Measurements from ENCODE around the gene ATG4A. TPM values are rescaled to one million over a fixed set of nuclear protein-coding genes. Genes with fewer than 3 reads are reported as not detected.

The ATG4A gene
- total RNA-seq, 1 donor from 2014 or later: 17.4 TPM

DNA sequence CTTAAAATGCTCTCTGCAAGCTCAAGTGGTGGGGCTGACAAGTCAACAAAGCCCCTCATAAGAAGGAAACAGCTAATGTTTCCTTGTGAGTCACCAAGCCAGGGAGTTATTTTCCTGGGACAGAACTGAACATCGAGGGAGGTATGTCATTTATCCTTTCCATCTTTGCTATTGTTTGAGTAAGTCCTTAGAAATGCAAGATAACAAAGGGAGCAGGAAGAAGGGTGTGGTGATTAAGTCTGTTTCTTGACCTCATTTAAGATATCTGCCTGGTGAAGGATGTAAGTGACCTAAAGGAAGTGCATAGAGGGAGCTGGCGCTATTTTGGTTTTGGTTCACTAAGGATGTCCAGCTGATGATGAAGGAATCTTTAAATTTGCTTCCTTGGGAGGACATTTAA, 39.9 kb downstream of the ATG4A start:
- Histone ChIP-seq H3K4me1 (peaks cover 8% of the 10 kb centered on the region), H3K27me3 (ENCODE audit: low read depth) (no peaks in the 10 kb centered on the region), H3K4me3 (no peak overlapping the region), H3K9me3 (replicated peaks) (no peaks in the 10 kb centered on the region), H3K27ac (replicated peaks) (peak overlapping the region; percentile 79), H3K36me3 (peaks cover 14% of the 10 kb centered on the region)
- DNase-seq: no peak
- intact Hi-C loops (cut with micrococcal nuclease): no loop called here
- TF ChIP-seq, protein P1, sequence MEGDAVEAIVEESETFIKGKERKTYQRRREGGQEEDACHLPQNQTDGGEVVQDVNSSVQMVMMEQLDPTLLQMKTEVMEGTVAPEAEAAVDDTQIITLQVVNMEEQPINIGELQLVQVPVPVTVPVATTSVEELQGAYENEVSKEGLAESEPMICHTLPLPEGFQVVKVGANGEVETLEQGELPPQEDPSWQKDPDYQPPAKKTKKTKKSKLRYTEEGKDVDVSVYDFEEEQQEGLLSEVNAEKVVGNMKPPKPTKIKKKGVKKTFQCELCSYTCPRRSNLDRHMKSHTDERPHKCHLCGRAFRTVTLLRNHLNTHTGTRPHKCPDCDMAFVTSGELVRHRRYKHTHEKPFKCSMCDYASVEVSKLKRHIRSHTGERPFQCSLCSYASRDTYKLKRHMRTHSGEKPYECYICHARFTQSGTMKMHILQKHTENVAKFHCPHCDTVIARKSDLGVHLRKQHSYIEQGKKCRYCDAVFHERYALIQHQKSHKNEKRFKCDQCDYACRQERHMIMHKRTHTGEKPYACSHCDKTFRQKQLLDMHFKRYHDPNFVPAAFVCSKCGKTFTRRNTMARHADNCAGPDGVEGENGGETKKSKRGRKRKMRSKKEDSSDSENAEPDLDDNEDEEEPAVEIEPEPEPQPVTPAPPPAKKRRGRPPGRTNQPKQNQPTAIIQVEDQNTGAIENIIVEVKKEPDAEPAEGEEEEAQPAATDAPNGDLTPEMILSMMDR (IDR thresholded peaks at IDR 0.05; ENCODE audit: borderline replicate concordance): no peak

DNA sequence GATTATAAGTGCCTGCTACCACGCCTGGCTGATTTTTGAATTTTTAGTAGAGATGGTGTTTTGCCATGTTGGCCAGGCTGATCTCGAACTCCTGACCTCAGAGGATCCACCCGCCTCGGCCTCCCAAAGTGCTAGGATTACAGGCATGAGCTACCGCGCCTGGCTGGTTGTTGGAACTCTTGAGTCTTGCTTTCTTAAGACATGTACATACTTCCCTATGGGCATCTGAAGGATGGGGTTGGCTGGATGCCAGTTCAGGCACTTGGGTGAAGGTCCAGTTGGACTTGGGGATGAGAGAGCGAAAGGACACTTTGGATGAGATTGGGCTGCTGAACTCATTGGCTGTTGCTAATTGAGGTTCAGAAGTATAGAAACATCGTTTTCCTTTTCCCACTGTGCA, 40.5 kb downstream of the ATG4A start:
- Histone ChIP-seq H3K36me3 (peaks cover 14% of the 10 kb centered on the region), H3K27me3 (ENCODE audit: low read depth) (no peaks in the 10 kb centered on the region), H3K4me1 (peaks cover 8% of the 10 kb centered on the region), H3K27ac (replicated peaks) (peak overlapping the region; percentile 79), H3K4me3 (no peak overlapping the region), H3K9me3 (replicated peaks) (no peaks in the 10 kb centered on the region)
- intact Hi-C loops (cut with micrococcal nuclease): no loop called here
- TF ChIP-seq, protein P1 (IDR thresholded peaks at IDR 0.05; ENCODE audit: borderline replicate concordance): no peak
- DNase-seq: no peak

GRCh38 chrX:108132876-108133275, 41.3 kb downstream of the ATG4A start:
- Histone ChIP-seq H3K9me3 (replicated peaks) (no peaks in the 10 kb centered on the region), H3K36me3 (peaks cover 14% of the 10 kb centered on the region), H3K27ac (replicated peaks) (peak overlapping the region; percentile 79), H3K27me3 (ENCODE audit: low read depth) (no peaks in the 10 kb centered on the region), H3K4me1 (peaks cover 8% of the 10 kb centered on the region), H3K4me3 (no peak overlapping the region)
- no peak for DNase-seq
- intact Hi-C loops (cut with micrococcal nuclease): no loop called here
- TF ChIP-seq, protein P1 (IDR thresholded peaks at IDR 0.05; ENCODE audit: borderline replicate concordance): no peak

DNA sequence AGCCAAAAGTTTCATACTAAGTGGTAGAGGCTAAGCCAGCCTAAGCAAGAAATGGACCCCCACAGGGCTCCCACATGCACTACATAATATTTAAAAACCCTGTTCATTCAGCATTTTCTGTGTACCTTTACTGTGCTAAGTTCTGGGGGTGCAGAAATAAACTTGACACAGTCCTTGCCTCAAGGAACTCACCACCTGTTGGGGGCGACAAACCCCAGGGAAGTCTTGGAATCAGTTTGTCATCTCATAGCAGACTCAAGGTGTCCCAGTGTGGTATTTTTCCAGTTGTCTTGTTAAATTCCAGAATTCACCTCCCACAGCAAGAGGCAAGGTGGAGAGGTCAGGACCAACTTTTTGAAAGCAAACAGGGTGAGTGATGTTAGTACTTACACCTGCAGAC, 43.1 kb downstream of the ATG4A start:
- DNase-seq: no peak
- Histone ChIP-seq H3K4me3 (no peak overlapping the region), H3K4me1 (peaks cover 3% of the 10 kb centered on the region), H3K27me3 (ENCODE audit: low read depth) (no peaks in the 10 kb centered on the region), H3K27ac (replicated peaks) (no peak overlapping the region), H3K36me3 (peaks cover 25% of the 10 kb centered on the region), H3K9me3 (replicated peaks) (no peaks in the 10 kb centered on the region)
- intact Hi-C loops (cut with micrococcal nuclease): no loop called here
- TF ChIP-seq, protein P1 (IDR thresholded peaks at IDR 0.05; ENCODE audit: borderline replicate concordance): no peak

DNA sequence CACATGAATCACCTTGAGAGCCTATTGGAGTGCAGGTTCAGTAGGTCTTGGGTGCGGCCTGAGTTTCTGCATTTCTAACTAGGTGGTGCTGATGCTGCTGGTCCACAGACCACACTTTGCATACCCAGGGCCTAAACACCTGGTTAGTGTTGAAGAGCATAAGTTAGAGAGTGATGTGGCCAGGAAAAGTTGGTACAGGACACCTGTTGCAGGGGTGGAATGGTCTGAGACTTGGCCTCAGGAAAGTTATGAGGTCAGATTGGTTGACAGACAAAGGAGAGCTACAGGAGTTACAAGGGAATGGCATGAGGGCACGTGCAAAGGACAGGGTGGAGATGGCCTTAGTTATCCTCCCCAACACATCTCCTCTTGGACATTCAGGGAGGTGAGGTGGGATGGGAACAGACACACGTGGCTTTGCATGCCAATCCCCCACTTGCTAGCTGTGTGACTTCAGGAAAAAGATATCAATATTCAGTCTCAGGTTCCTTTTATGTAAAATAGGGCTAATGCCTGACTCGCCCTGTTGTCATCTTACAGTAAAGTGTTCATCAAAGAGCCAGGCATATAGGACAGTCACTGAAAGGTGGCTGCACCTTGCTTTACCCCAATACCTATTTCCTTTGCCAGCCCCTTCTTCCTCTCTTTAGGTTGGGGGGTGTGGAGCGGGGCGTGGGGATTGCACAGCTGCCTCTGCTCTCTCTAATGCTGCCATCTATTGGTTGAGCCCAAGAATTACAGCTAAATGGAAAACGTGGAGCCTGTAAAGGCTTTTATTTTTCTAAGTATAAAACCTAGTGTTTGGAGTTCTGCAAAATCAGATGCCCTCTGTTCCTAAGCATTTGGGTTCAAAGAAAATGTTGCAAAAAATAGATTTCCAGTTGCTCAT, 47.5 kb downstream of the ATG4A start:
- Histone ChIP-seq H3K4me3 (no peak overlapping the region), H3K4me1 (no peaks in the 10 kb centered on the region), H3K27ac (replicated peaks) (no peak overlapping the region), H3K27me3 (ENCODE audit: low read depth) (no peaks in the 10 kb centered on the region), H3K9me3 (replicated peaks) (no peaks in the 10 kb centered on the region), H3K36me3 (peaks cover 32% of the 10 kb centered on the region)
- no peak for DNase-seq
- TF ChIP-seq, protein P1 (IDR thresholded peaks at IDR 0.05; ENCODE audit: borderline replicate concordance): peak; percentile 61
- intact Hi-C loops (cut with micrococcal nuclease): no loop called here
